K562 (cell line): ENCODE data around the gene BSPRY. TPM values are rescaled to one million over a fixed set of nuclear protein-coding genes. Genes with fewer than 3 reads are reported as not detected.

Source experiments
- ADNP ChIP-seq: fragments of 200-800 bp; sonication (Bioruptor generic); IDR thresholded peaks from 2 replicates; pipeline ENCODE4 v1.6.1; 2016; ENCODE audit warnings: missing genetic modification characterization, missing compliant biosample characterization
- DACH1 ChIP-seq: fragments of 450-650 bp; IDR thresholded peaks from 2 replicates; pipeline ENCODE4 v1.6.1; 2018; ENCODE audit not compliant: partially characterized antibody
- ETV5 ChIP-seq: sonication (generic); formaldehyde crosslinking; IDR thresholded peaks from 2 replicates; pipeline ENCODE4 v1.4.0; 2020; ENCODE audit warnings: low read depth, mild to moderate bottlenecking, missing genetic modification reagents
- HNRNPH1 ChIP-seq: fragments of 200-400 bp; formaldehyde crosslinking; optimal IDR thresholded peaks from 2 replicates; pipeline ENCODE3; 2017; ENCODE audit warnings: low read depth, mild to moderate bottlenecking, low read length, moderate library complexity
- HNRNPK ChIP-seq: fragments of 200-400 bp; formaldehyde crosslinking; IDR thresholded peaks from one replicate; pipeline ENCODE4 v1.6.1; 2018; ENCODE audit warnings: mild to moderate bottlenecking, low read depth, low read length; ENCODE audit not compliant: poor library complexity, severe bottlenecking
- KLF13 ChIP-seq: fragments of 450-650 bp; IDR thresholded peaks from 2 replicates; pipeline ENCODE4 v1.6.1; 2016; ENCODE audit warnings: missing genetic modification characterization, low read depth, mild to moderate bottlenecking, missing compliant biosample characterization, moderate library complexity, borderline replicate concordance
- NELFE ChIP-seq: IDR thresholded peaks from 2 replicates; pipeline ENCODE4 v1.6.1; 2011; ENCODE audit warnings: mild to moderate bottlenecking; ENCODE audit not compliant: insufficient read depth, insufficient read length
- NUFIP1 ChIP-seq: fragments of 450-650 bp; IDR thresholded peaks from 2 replicates; pipeline ENCODE4 v1.6.1; 2018; ENCODE audit not compliant: partially characterized antibody
- PCBP1 ChIP-seq: fragments of 200-400 bp; formaldehyde crosslinking; IDR thresholded peaks from 2 replicates; pipeline ENCODE4 v1.6.1; 2018; ENCODE audit warnings: mild to moderate bottlenecking, low read depth, low read length; ENCODE audit not compliant: poor library complexity, severe bottlenecking
- RBM34 ChIP-seq: fragments of 200-400 bp; formaldehyde crosslinking; IDR thresholded peaks from 2 replicates; pipeline ENCODE4 v1.6.1; 2018; ENCODE audit warnings: low read length, borderline replicate concordance; ENCODE audit not compliant: insufficient read depth
- STAG1 ChIP-seq: sonication (generic); formaldehyde crosslinking; IDR thresholded peaks from 2 replicates; pipeline ENCODE4 v1.5.0; 2020; ENCODE audit warnings: missing genetic modification reagents, borderline replicate concordance
- TAL1 ChIP-seq: fragments of 450-650 bp; IDR thresholded peaks from 2 replicates; pipeline ENCODE4 v1.6.1; 2016; ENCODE audit warnings: mild to moderate bottlenecking
- U2AF1 ChIP-seq: fragments of 200-400 bp; formaldehyde crosslinking; optimal IDR thresholded peaks from 2 replicates; pipeline ENCODE3; 2017; ENCODE audit warnings: mild to moderate bottlenecking, low read depth, low read length, moderate library complexity
- XRCC5 ChIP-seq: fragments of 200-400 bp; formaldehyde crosslinking; IDR thresholded peaks from 2 replicates; pipeline ENCODE4 v1.6.1; 2017; ENCODE audit warnings: low read depth, mild to moderate bottlenecking, low read length
- ZNF12 ChIP-seq: sonication (generic); formaldehyde crosslinking; IDR thresholded peaks from 2 replicates; pipeline ENCODE4 v1.4.0; 2020; ENCODE audit warnings: mild to moderate bottlenecking, missing genetic modification reagents
- ZNF133 ChIP-seq: fragments of 250-450 bp; sonication (Bioruptor Pico); IDR thresholded peaks from 2 replicates; pipeline ENCODE4 v1.4.0; 2020; ENCODE audit warnings: mild to moderate bottlenecking
- ZNF584 ChIP-seq: fragments of 200-800 bp; sonication (Bioruptor generic); IDR thresholded peaks from 2 replicates; pipeline ENCODE4 v1.6.1; 2016; ENCODE audit warnings: low read depth, mild to moderate bottlenecking, missing genetic modification characterization, missing compliant biosample characterization
- ZNF75A ChIP-seq: fragments of 450-650 bp; formaldehyde crosslinking; IDR thresholded peaks from 2 replicates; pipeline ENCODE4 v1.4.0; 2020; ENCODE audit warnings: mild to moderate bottlenecking
- ZNF76 ChIP-seq: fragments of 250-450 bp; sonication (Bioruptor Pico); IDR thresholded peaks from 2 replicates; pipeline ENCODE4 v1.4.0; 2020; ENCODE audit warnings: mild to moderate bottlenecking, moderate library complexity, borderline replicate concordance
- polyA plus RNA-seq, 8 experiments: library from polyadenylated mRNA; depleted of rRNA in 4 of 8; stranded (reverse) in 5 of 8; unstranded in 3 of 8; fragments of >200 nt; fragmentation: Nextera tagmentation in 2 of 8; fragmentation: Illumina TruSeq in 1 of 8; extraction: Ambion mirVana in 2 of 8; extraction: Trizol in 1 of 8; gene quantifications; 2 replicates each; pipeline versions ENCODE4 v1.2.1 to v1.2.3, GENCODE V29; 2011 to 2014; ENCODE audit warnings: inconsistent platforms in 1 of 8, missing spikeins in 1 of 8
- total RNA-seq, 7 experiments: library from RNA; depleted of rRNA in 6 of 7; stranded (reverse); fragments of >200 nt in 6 of 7; fragmentation: Illumina TruSeq in 2 of 7; extraction: Trizol in 2 of 7; gene quantifications; 2 replicates each; pipeline versions ENCODE4 v1.2.1 to v1.2.3, GENCODE V29; 2011 to 2021; ENCODE audit warnings: low replicate concordance in 1 of 7
- TF ChIP-seq, protein P1 (sequence below): sonication (generic); formaldehyde crosslinking; IDR thresholded peaks from 2 replicates; pipeline ENCODE4 v1.8.1; 2022; ENCODE audit warnings: missing genetic modification reagents
- TF ChIP-seq, protein P2 (sequence below): sonication (generic); formaldehyde crosslinking; IDR thresholded peaks from 2 replicates; pipeline ENCODE4 v1.8.1; 2023; ENCODE audit warnings: mild to moderate bottlenecking, missing genetic modification reagents
- TF ChIP-seq, protein P3 (sequence below): fragments of 200-800 bp; sonication (Bioruptor generic); IDR thresholded peaks from 2 replicates; pipeline ENCODE4 v1.6.1; 2017; ENCODE audit warnings: missing genetic modification characterization, missing compliant biosample characterization

The BSPRY gene
- total and polyA plus RNA-seq, 9 of the 15 experiments (the other 6 are each of a cell fraction or from before 2014, with no cell fraction given), result 0.07 to 0.67 (median 0.18) TPM

DNA sequence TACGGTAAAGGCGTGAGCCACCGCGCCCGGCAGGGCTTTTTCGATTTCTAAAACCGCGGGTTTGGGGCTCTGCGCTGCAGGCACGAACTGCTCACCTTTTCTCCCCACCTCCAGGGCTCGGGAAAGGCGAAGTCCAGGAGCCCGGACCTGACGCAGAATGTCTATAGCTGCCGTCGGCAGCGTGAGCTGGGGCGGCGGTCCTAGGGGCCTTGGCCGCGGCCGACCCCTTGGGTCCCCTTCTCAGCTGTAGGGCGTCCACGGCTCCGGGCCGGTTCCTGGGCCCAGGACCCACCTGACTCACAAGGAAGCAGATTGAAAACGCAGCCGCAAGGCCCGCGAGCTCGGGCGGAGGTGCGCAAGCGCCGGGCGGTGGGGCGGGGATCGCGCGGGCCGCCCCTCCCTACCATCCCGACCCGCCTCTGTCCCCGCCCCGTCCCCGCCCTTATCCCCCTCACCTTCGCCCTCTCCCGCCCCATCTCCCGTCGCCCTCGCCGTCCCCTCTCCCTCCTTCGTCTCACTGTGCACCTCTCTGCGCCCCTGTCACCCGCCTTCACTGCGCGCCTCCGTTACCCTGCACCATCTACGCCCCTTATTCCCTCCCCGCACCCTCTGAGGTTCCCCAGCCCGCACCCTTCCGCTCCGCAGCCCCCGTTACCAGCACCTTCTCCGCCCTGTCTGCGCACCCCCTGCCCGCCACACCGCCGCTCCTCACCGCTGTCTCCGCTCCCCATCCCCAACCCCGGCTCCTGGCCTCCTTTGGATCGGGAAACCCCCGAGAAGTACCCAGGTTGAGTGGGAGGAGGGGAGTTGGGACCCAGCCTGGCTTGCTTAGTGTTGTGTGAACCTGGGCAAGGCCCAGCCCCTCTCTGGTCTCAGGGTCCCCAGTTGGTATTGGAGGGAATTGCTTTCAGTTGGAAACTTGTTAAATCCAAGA is 27.6 kb downstream of the BSPRY start, which contains the start of gene HDHD3 (continued):
- no peak for TF ChIP-seq XRCC5
- TF ChIP-seq ZNF76 (CRISPR knock-in tag), result no peak
- peak; percentile 89 for TF ChIP-seq HNRNPK
- peak; percentile 49 for TF ChIP-seq PCBP1
- no peak for TF ChIP-seq ZNF133
- no peak for TF ChIP-seq RBM34
- no peak for TF ChIP-seq ETV5 (CRISPR knock-in tag)
- TF ChIP-seq U2AF1, result no peak
- TF ChIP-seq STAG1 (CRISPR knock-in tag), result no peak
- TF ChIP-seq NELFE, result no peak
- TF ChIP-seq DACH1, result no peak
- TF ChIP-seq TAL1, result no peak
- TF ChIP-seq ZNF75A (CRISPR knock-in tag), result no peak
- TF ChIP-seq HNRNPH1, result no peak
- TF ChIP-seq, protein P1, sequence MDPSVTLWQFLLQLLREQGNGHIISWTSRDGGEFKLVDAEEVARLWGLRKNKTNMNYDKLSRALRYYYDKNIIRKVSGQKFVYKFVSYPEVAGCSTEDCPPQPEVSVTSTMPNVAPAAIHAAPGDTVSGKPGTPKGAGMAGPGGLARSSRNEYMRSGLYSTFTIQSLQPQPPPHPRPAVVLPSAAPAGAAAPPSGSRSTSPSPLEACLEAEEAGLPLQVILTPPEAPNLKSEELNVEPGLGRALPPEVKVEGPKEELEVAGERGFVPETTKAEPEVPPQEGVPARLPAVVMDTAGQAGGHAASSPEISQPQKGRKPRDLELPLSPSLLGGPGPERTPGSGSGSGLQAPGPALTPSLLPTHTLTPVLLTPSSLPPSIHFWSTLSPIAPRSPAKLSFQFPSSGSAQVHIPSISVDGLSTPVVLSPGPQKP (CRISPR knock-in tag), result no peak
- peak; percentile 54 for TF ChIP-seq ADNP (tag)
- TF ChIP-seq, protein P2, sequence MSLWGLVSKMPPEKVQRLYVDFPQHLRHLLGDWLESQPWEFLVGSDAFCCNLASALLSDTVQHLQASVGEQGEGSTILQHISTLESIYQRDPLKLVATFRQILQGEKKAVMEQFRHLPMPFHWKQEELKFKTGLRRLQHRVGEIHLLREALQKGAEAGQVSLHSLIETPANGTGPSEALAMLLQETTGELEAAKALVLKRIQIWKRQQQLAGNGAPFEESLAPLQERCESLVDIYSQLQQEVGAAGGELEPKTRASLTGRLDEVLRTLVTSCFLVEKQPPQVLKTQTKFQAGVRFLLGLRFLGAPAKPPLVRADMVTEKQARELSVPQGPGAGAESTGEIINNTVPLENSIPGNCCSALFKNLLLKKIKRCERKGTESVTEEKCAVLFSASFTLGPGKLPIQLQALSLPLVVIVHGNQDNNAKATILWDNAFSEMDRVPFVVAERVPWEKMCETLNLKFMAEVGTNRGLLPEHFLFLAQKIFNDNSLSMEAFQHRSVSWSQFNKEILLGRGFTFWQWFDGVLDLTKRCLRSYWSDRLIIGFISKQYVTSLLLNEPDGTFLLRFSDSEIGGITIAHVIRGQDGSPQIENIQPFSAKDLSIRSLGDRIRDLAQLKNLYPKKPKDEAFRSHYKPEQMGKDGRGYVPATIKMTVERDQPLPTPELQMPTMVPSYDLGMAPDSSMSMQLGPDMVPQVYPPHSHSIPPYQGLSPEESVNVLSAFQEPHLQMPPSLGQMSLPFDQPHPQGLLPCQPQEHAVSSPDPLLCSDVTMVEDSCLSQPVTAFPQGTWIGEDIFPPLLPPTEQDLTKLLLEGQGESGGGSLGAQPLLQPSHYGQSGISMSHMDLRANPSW, result no peak
- no peak for TF ChIP-seq ZNF584 (CRISPR knock-in tag)
- TF ChIP-seq, protein P3, sequence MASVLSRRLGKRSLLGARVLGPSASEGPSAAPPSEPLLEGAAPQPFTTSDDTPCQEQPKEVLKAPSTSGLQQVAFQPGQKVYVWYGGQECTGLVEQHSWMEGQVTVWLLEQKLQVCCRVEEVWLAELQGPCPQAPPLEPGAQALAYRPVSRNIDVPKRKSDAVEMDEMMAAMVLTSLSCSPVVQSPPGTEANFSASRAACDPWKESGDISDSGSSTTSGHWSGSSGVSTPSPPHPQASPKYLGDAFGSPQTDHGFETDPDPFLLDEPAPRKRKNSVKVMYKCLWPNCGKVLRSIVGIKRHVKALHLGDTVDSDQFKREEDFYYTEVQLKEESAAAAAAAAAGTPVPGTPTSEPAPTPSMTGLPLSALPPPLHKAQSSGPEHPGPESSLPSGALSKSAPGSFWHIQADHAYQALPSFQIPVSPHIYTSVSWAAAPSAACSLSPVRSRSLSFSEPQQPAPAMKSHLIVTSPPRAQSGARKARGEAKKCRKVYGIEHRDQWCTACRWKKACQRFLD, result no peak
- no peak for TF ChIP-seq KLF13 (tag)
- TF ChIP-seq ZNF12 (CRISPR knock-in tag), result no peak
- no peak for TF ChIP-seq NUFIP1
